OCI-LY1 (cell line): Measurements from ENCODE around the gene CALB2.

Source experiments
- CTCF ChIP-seq: fragments of 200-600 bp; sonication (generic), shearing (Covaris generic); IDR thresholded peaks from 2 replicates; pipeline ENCODE4 v1.5.1; 2017; ENCODE audit warnings: mild to moderate bottlenecking, antibody characterized with exemption, low read length, moderate library complexity, mixed read lengths
- EZH2 ChIP-seq: fragments of 200-600 bp; sonication (generic), shearing (Covaris generic); IDR thresholded peaks from 2 replicates; pipeline ENCODE4 v1.8.0; 2017; ENCODE audit warnings: borderline replicate concordance, mixed run types, mild to moderate bottlenecking, antibody characterized with exemption, low read length, moderate library complexity, mixed read lengths

GRCh38 chr16:71406316-71406715 lies 47.8 kb downstream of the CALB2 start:
- TF ChIP-seq CTCF (no peak), EZH2 (no peak)
